GM19467 (cell line): ENCODE measurements around the gene DSCAM.

Experiments
- ATAC-seq: cut with Tn5 transposase; IDR thresholded peaks from one replicate; pipeline ENCODE4 v1.9.1; 2021; ENCODE audit warnings: mild to moderate bottlenecking, moderate library complexity; ENCODE audit not compliant: unreplicated experiment

Gene DSCAM

DNA sequence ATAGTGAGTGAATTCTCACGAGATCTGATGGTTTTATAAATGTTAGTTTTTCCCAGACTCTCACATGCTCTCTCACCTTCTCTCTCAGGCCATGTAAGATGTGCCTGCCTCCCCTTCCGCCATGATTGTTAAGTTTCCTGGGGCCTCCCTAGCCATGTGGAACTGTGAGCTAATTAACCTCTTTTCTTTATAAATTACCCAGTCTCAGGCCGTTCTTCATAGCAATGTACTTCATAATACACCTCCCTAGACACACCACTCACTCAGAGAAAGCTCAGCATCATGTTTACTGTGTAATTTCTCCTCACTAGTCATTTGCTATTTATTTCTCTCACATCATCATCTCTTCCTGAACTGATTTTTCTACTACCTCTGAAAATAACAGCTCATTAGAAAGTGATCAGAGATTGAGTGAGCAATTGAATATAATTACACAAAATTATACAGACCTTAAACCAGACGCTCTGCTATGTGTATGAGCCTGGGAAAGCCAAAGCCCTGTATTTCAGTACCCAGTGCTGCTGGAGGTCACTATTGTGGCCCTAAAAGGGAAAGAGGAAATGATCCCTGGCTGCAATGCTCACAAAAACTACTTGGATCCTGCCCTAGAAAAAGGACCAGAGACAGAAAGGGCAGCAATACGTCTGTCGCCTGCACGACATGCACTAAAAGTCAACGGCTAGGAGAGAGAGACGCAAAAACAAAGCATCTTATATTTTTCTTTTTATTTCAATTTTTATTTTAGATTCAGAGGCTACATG is 284.5 kb downstream of the DSCAM start:
- no peak for ATAC-seq

DNA sequence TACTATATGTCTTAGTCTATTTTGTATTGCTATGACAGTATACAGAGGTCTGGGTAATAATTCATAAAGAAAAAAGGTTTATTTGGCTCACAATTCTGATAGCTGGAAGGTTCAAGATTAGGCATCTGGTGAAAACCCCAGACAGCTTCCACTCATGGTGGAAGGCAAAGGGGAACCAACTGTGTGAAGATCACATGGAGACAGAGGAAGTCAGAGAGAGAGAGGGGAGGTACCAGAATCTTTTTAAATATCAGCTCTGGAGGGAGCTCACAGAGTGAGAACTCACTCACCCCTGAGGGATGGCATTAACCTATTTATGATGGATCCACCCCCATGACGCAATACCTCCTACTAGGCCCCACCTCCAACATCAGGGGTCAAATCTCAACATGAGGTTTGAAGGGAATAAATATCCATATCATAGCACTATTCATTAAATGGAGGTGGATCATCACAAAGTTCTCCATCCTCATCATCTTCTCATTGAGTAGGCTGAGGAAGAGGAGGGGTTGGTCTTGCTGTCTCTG is 290.5 kb downstream of the DSCAM start:
- no peak for ATAC-seq

DNA sequence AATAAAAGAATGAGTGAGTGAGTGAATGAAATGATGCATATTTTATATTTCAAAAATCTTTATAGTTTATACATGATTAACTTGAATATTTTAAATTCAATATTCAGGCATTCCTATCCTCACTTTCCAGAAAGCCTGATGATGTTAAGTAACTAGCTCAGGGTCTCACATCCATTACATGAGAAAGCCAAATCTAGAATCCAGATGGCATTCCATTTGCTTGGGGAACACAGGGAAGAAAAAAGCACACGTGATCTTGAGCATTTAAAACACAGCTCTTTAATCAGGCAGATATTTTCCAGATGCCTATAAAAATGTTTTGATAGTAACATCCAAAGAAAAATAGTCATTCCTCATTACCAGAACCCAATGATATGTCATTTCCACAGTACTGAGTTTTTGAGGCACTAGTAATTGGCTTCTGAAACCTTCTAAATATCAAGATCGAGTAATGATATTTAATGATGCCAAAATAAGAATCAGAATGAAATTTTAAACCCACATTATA is 291.9 kb downstream of the DSCAM start:
- ATAC-seq: no peak

DNA sequence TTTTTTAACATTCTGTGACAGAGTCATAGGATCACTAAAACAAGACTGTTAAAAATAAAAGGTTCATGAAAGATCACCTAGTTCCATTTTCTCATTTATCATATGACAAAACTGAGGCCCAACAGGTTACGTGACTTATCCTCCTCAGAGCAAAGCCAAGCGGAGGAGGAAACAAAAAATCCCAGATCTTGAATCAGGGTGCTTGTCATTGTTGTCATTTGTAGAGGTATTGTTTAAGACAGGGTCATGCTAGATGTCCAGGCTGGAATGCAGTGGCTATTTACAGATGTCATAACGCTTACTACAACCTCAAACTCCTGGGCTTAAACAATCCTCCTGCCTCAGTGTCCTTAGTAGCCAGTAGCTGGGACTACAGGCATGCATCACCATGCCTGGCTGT is 293.2 kb downstream of the DSCAM start:
- no peak for ATAC-seq

DNA sequence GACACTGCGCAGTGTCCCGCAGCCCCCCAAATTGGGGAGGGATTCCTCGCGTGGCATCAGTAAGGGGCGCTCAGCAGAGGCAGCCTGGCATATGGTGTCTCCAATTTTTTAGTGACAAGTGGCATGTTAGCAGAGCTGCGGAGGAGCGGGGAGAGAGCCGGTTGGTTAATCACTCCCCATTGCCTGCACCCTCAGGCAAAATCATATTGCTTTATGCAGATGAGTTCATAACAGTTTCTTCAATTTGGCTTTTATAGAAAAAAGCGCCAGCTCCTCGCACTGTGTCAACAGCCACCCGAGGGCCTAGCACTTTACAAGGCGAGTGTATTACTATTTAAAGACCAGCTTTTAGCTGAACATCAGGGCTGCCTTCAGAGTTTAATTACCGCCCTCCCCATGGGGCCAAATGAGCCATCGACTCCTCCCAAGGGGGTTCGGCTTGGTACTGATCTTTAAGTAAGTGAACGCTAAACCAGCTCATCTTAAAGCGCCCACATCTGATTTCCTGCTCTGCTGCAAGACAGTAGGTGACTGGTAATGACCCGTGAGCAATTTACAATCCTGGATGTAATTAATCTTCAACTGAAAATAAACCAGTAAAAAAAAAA is 298.9 kb downstream of the DSCAM start:
- ATAC-seq: no peak

DNA sequence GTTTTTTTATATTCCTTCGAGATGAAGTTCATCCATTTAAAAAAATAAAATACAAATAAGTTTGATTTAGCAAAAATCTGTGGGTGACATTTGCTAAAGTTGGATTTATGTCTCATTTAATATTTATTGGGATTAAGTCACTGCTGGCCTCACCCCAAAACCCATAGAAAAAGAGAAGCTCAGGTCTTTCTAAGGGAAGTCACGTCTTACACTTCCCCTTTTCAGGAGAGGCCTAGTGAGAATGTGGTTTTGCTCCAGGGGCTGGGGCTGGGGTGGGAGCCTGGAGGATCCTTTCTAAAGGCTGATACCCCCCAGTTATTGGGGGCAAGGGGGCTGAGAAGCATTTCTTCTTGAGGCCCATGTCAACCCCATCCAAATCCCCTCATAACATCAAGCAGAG is 300.3 kb downstream of the DSCAM start:
- no peak for ATAC-seq

DNA sequence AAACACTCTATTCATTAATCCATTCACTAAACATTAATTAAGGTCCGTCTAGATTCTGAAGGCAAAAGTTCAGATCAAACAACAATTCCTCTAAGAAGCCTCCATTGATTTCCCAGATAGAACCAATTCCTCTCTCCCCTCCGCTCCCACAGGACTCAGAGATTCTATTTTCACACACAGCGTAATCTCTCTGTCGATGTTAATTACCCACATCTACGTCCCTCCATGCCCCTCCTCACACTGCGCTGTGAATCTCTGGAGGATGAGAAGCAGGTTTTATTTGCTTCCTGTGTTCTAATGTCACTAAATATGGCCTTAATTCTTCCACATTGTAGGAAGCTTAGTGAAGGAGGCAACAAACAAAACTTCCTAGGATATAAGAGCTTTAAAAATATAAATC is 306.7 kb downstream of the DSCAM start:
- ATAC-seq: no peak

DNA sequence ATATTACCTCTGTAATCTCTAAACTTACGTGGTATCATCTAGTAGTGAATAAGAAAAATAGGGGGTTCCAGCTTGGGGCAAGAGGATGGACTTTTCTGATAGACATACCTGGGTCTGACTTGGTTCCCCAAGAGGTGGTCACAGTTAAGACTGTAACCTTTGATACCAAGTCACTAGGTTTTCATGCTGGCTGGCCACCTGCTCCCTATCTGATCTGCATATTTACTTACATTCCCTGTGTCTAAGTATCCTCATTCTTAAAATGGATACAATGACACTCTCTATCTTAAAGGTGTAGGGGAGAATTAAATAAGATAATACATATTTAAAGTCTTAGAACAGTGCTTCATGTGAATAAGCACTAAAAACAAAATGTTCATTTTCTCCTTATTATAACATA is 312.1 kb downstream of the DSCAM start:
- ATAC-seq: no peak

DNA sequence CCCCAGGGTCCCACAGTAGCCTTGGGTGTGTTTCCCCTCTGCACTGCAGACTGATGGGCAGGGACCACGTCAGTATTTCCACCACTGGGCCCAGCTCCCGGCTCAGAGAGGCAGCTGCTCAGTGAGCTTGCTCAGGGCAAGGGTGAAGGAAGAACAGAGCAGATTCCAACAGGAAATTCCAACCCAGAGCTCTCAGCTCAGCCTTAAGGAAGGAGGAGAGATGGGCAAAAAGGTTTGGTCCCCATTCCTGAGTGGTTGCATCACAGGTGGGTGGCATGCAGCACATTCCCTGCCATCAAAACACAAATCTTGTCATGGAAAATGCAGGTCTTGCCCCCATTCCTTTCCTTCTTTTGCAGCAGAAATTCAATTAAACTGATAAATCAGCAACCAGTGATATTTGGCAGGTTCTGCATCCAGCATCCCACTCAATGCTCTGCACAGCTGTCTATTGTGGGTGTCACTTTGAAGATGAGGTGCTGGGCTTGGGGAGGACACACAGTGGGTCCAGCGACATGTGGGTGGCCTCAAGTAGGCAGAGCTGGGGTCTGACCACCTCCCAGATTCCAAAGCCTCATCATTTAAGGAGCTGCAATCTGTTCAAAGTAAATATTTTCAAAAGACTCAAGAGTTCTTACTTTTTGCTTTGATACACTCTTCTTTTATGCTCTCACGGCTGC is 315.4 kb downstream of the DSCAM start:
- no peak for ATAC-seq

DNA sequence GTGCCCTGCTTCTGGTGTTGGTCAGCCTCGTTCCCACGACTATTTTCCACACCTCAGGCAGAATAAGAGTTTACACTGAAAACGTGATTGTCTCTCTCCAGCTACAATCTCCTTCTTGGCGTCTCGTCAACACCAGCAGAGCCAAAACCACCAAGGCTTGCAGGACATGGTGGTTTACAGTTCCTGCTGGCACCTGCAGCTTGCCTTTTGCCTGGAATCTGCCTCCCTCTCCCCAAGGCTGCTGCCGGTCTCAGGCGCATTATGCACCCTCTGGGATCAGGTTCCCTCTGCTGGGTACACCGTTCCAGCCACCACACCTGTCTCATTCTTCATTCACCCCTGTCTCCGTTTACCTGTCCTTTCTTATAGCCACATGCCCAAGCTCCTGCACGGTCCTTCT is 315.9 kb downstream of the DSCAM start:
- no peak for ATAC-seq

DNA sequence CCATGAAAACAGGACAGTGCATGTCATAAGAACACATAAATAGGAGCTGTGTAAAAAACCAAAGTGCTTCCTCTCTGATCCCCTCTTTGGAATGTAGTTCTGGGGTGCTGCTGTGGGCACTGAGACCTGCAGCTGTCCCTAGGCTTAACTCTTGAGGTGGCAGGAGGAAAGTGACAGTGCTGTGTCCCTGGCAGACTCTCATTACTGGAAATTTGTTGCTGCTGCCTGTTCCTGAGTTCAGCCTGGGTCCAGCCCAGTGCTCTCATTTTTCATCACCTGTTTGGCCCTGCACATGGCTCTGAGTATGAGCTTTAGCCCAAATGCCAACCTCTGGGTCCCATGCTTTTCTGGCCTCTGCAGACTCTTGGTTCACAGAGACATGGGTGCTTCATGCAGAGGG is 329.3 kb downstream of the DSCAM start:
- no peak for ATAC-seq

DNA sequence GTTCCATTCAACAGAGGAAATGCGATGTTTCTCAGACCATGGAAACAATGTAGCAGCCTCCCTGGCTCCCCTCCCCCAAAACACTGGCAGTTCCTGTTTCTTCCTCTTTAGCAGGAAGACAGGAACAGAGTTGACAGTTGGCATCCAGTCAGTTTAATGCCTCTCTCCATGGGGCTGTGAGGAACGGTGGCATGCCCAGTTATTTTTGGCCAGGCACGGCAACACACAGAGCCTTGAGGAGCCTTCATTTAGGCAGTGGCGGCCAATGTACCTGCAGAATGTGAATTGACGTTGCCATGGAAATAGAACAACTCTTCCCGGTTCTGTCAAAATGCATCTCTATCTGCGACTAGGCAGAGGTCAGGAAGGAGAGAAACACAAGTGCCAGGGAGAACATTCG is 330.6 kb downstream of the DSCAM start:
- ATAC-seq: no peak

DNA sequence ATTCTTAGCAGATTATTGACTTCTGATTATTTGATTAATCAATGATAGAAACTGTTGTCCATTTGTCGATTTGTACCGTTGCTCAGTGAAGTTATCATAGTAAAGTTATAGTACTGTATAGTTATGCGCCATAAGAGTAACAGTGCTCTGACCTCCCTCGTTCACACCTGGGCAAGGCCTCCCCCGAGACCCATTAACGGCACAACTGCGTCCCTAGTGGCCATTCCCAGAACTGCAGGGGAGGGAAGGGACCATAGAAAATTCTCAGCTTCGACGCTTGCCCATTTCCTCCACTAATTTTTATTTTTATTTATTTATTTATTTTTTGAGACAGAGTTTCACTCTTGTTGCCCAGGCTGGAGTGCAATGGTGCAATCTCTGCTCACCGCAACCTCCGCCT is 334.4 kb downstream of the DSCAM start:
- no peak for ATAC-seq

DNA sequence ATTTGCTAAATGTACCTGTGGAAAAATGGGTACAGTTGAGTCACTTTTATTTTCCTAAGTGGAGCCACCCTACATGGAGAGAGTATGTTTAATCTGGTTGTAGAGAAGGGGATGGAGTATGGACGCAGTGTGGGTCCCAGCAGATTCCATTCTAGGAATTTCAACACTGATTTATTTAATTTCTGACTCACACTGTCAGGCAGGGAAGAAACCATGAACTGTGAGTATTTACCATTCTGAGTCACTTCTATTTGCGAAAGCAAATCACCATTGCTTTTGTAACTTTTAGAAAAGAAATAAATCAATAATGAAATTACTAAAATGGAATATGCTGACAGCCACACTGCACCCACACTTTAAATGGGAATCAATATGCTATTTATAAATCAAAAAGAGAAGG is 339.0 kb downstream of the DSCAM start:
- ATAC-seq: no peak

DNA sequence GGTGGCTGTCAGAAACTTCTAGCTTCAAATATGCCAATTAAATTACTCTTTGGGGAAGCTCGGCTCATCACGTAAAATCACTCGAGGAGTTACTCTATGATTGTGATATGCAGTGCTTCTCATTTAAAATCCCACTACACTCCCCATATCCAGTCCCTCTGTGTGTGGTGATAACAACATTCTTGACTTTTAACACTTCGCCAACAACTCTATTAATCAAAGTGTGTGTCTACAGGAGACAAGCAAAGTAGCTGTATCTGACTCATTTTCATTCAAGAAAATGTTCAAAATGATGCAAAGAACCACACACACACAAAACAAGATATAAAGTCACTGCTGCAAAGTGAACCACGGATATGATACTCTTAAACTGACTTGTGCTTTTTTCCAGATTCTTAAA is 341.3 kb downstream of the DSCAM start:
- no peak for ATAC-seq

DNA sequence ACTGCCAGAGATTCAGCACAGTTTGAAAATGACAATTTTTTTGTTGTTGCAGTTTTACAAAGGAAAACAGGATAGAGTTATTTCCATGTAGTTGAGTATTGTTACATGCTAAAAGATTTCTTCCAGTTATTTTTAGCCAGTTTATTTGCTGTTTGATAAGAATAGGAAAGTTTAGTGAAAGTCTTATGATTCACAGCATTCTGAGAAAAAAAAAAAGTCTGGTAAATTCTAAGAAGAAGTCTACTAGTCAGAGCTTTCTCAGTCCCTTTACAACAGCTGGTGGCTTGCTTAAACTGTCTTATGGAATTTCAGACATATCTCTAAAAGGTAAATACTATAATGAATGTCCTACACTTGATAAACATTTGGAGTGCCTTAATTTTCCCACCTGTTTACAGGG is 341.7 kb downstream of the DSCAM start:
- no peak for ATAC-seq

DNA sequence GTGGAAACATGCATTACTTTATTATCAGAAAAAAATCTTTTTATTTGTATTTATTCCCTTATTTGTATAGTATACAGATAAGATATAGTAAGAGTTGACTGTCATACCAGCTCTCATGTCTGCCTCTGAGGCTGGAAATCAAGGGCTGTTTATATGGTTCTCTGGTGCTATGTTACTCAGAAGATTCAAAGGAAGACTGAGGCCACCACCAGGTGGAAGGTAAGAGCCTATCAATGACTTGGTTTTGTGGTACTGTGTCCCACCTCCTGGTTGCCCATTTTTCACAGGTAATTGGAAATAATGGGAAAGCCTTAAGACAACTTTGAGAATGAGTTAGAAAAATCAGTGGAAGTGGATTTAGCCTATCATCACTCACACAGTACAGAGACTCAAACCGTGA is 342.1 kb downstream of the DSCAM start:
- no peak for ATAC-seq

DNA sequence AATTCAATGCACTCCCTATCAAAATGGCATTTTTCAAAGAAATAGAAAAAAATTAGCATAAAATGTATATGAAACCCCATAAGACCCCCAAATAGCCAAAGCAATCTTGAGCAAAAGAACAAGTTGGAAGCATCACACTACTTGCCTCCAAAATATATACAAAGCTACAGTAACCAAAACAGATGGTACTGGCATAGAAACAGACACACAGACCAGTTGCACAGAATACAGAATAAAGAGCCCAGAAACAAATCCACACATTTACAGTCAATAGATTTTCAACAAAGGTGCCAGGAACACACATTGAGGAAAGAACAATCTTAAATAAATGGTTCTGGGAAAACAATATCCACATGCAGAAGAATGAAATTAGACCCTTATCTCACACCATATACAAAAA is 350.8 kb downstream of the DSCAM start:
- ATAC-seq: no peak

DNA sequence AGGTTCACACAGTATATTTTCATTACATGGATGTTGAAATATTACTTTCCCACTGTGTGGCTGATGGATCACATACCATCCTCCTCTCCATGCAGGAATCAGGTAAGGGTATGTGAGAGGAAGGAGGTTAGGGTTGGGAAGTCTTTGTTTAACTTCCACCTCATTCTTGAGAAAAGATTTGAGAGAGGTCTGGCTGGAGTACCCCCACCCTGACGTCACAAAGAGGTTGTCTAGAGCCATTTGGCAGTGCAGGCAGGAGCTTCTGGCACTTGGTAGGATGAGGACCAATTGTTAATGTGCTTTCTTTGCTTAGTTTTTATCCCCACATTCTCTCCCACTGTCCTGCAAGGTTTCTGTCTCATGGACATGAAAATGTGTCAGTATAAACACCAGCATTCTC is 356.6 kb downstream of the DSCAM start:
- ATAC-seq: no peak

DNA sequence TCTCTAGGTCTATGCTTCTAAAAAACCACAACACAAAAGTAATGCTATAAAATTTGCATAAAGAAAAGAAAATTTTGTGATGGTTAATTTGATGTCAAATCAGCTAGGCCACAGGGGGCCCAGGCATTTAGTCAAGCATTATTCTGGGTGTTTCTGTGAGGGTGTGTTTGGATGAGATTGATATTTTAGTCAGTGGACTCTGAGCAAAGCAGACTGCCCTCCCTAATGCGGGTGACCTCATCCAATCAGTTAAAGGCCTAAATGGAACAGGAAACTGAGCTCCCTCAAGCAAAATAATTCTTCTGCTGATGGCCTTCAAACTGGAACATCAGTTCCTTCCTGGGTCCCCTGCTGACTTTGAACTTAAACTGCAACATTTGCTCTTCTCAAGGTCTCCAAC is 358.0 kb downstream of the DSCAM start:
- ATAC-seq: no peak

DNA sequence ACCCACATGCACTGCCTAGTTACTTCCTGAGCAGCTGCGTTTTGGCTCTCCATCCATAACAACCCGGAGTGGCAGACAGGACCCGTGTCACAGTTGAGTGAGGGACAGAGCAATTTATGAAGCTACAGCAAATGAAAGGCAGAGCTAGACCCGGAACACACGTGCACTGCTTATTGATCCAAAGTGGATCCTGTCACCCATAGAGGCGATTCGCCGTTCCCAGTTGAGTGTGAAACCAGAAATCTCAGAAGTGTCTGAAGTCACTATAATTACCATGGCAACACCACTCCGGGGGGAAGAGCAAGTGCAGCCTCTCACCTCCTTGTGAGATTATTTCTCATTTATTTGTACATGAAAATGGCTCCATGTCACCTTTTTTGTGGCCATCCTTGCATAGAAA is 365.2 kb downstream of the DSCAM start:
- ATAC-seq: no peak

DNA sequence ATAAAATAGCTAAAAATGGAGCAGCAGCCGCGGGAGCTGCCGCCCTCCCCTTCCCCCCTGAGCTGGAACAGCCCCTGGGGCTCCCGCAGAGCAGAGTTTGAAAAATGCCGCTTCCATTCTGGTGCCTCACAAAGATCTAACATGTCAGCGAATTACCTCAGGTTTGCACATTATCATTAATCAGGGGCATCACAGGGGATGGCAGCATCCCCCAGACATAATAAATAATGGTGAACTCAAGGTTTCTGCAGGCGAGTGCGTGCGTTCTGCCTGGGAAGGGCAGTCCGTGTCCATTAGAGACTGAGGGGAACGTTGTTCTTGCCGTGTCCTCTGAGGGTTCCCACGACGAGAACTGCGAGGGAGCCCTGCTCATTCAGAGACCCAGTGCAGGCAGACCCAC is 372.4 kb downstream of the DSCAM start:
- no peak for ATAC-seq
